ENCODE measurements around the gene FIS1.
A peak's percentile ranks its signal among the peaks of the same experiment; 100 is the strongest.
"Not testable (repeated sequence)": the region's sequence is repeated elsewhere in the genome, so short reads cannot be mapped to it uniquely, and the experiment has no call there.

FIS1 gene

GRCh38 chr7:101205901-101206664, 38.8 kb downstream of the FIS1 start:
- DNase-seq, result no peak

GRCh38 chr7:101203740-101204738, 40.8 kb downstream of the FIS1 start:
- not testable (repeated sequence) for DNase-seq

- no peak for DNase-seq
Observed at GRCh38 chr7:101202603-101202918, 42.3 kb downstream of the FIS1 start.

GRCh38 chr7:101201695-101202602, 42.9 kb downstream of the FIS1 start:
- peak; percentile 60 for DNase-seq

GRCh38 chr7:101200862-101201599, 43.9 kb downstream of the FIS1 start, which contains the start of gene MOGAT3:
Gene MOGAT3, minus strand, starts transcription at chr7:101201036. Its CDS starts 182 bp downstream, at chr7:101200854.
- no peak for DNase-seq

GRCh38 chr7:101200504-101200861, 44.4 kb downstream of the FIS1 start:
- no peak for DNase-seq

GRCh38 chr7:101199522-101199921, 45.4 kb downstream of the FIS1 start:
- DNase-seq, result not testable (repeated sequence)

- DNase-seq, result no peak
Observed at GRCh38 chr7:101198476-101198875, 46.4 kb downstream of the FIS1 start.

- DNase-seq, result no peak
Observed at GRCh38 chr7:101197991-101198390, 46.9 kb downstream of the FIS1 start.

- no peak for DNase-seq
Observed at GRCh38 chr7:101195884-101196283, 49.0 kb downstream of the FIS1 start.
